Measurements from ENCODE around the gene ARRDC3. TPM values are rescaled to one million over a fixed set of nuclear protein-coding genes. Genes with fewer than 3 reads are reported as not detected.

ARRDC3 gene
- total RNA-seq, 2 donors from 2014 or later, result 46.6 to 83.8 TPM

GRCh38 chr5:91367344-91367743, 15.8 kb downstream of the ARRDC3 start:
- Histone ChIP-seq H3K36me3 (peaks cover 22% of the 10 kb centered on the region), H3K27ac (no peak overlapping the region), H3K9me3 (no peaks in the 10 kb centered on the region), H3K4me1 (ENCODE audit: control insufficient read depth in 1 of 2, low read depth in 2 of 2) (peaks cover 3 to 25% of the 10 kb centered on the region in 2 donors), H3K4me3 (no peak overlapping the region), H3K27me3 (replicated peaks; ENCODE audit: insufficient read depth) (no peaks in the 10 kb centered on the region)
- no peak for TF ChIP-seq CTCF (IDR thresholded peaks at IDR 0.05)
- DNase-seq (ENCODE audit: low spot score), result no peak
- no peak for ATAC-seq (ENCODE audit: insufficient number of reproducible peaks, low FRiP score, low read depth)

GRCh38 chr5:91366551-91366950, 16.6 kb downstream of the ARRDC3 start:
- Histone ChIP-seq H3K27ac (no peak overlapping the region), H3K9me3 (no peaks in the 10 kb centered on the region), H3K4me1 (ENCODE audit: control insufficient read depth in 1 of 2, low read depth in 2 of 2) (peaks cover 3 to 17% of the 10 kb centered on the region in 2 donors), H3K27me3 (replicated peaks; ENCODE audit: insufficient read depth) (no peaks in the 10 kb centered on the region), H3K4me3 (no peak overlapping the region), H3K36me3 (peaks cover 19% of the 10 kb centered on the region)
- TF ChIP-seq CTCF (IDR thresholded peaks at IDR 0.05), result no peak
- no peak for ATAC-seq (ENCODE audit: insufficient number of reproducible peaks, low FRiP score, low read depth)
- no peak for DNase-seq (ENCODE audit: low spot score)

GRCh38 chr5:91365498-91365897, 17.6 kb downstream of the ARRDC3 start:
- ATAC-seq (ENCODE audit: insufficient number of reproducible peaks, low FRiP score, low read depth), result no peak

GRCh38 chr5:91362935-91363334, 20.2 kb downstream of the ARRDC3 start:
- no peak for TF ChIP-seq CTCF (IDR thresholded peaks at IDR 0.05)
- Histone ChIP-seq H3K4me3 (no peak overlapping the region), H3K27ac (no peak overlapping the region), H3K36me3 (no peaks in the 10 kb centered on the region), H3K27me3 (replicated peaks; ENCODE audit: insufficient read depth) (no peaks in the 10 kb centered on the region), H3K9me3 (no peaks in the 10 kb centered on the region), H3K4me1 (ENCODE audit: control insufficient read depth in 1 of 2, low read depth in 2 of 2) (no peaks in the 10 kb centered on the region)
- DNase-seq (ENCODE audit: low spot score) (no peak), ATAC-seq (ENCODE audit: insufficient number of reproducible peaks, low FRiP score, low read depth) (no peak)

More at GRCh38 chr5:91365498-91365897, 17.6 kb downstream of the ARRDC3 start:
- Histone ChIP-seq H3K27me3 (replicated peaks; ENCODE audit: insufficient read depth) (no peaks in the 10 kb centered on the region), H3K27ac (no peak overlapping the region), H3K9me3 (no peaks in the 10 kb centered on the region), H3K4me1 (ENCODE audit: control insufficient read depth in 1 of 2, low read depth in 2 of 2) (peaks cover 0 to 13% of the 10 kb centered on the region in 2 donors), H3K36me3 (peaks cover 10% of the 10 kb centered on the region), H3K4me3 (no peak overlapping the region)
- no peak for TF ChIP-seq CTCF (IDR thresholded peaks at IDR 0.05)
- DNase-seq (ENCODE audit: low spot score), result no peak

GRCh38 chr5:91361790-91362189, 21.3 kb downstream of the ARRDC3 start:
- Histone ChIP-seq H3K4me3 (no peak overlapping the region), H3K27me3 (replicated peaks; ENCODE audit: insufficient read depth) (no peaks in the 10 kb centered on the region), H3K27ac (no peak overlapping the region), H3K36me3 (no peaks in the 10 kb centered on the region), H3K9me3 (no peaks in the 10 kb centered on the region), H3K4me1 (ENCODE audit: control insufficient read depth in 1 of 2, low read depth in 2 of 2) (no peaks in the 10 kb centered on the region)
- no peak for ATAC-seq (ENCODE audit: insufficient number of reproducible peaks, low FRiP score, low read depth)
- no peak for DNase-seq (ENCODE audit: low spot score)
- no peak for TF ChIP-seq CTCF (IDR thresholded peaks at IDR 0.05)
